ENCODE results near the gene LCN12. TPM values are rescaled to one million over a fixed set of nuclear protein-coding genes. Genes with fewer than 3 reads are reported as not detected.

Gene LCN12
- total RNA-seq, 1 experiment from 2014 or later = not detected

DNA sequence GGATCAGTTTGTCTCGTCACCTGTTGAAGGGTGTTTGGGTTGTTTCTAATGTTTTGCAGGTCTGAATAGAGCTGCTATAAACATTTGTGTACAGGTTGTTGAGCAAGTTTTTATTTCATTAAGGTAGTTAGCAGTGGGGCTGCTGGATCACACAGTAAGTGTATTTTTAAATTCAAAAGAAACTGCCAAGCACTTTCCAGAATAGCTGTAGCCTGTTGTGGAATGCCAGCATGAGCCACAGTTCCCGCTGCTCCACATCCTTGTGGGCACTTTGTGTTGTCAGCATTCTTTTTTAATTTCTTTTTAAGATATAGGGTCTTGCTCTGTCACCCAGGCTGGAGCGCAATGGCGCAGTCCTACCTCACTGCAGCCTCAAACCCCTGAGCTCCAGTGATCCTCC lies 22.1 kb upstream of the LCN12 start:
- intact Hi-C loops (cut with micrococcal nuclease; ENCODE audit: unreplicated experiment) = no loop called here
- BruUV-seq (replicated peaks) = no TSS peak
- TF ChIP-seq, protein P1, sequence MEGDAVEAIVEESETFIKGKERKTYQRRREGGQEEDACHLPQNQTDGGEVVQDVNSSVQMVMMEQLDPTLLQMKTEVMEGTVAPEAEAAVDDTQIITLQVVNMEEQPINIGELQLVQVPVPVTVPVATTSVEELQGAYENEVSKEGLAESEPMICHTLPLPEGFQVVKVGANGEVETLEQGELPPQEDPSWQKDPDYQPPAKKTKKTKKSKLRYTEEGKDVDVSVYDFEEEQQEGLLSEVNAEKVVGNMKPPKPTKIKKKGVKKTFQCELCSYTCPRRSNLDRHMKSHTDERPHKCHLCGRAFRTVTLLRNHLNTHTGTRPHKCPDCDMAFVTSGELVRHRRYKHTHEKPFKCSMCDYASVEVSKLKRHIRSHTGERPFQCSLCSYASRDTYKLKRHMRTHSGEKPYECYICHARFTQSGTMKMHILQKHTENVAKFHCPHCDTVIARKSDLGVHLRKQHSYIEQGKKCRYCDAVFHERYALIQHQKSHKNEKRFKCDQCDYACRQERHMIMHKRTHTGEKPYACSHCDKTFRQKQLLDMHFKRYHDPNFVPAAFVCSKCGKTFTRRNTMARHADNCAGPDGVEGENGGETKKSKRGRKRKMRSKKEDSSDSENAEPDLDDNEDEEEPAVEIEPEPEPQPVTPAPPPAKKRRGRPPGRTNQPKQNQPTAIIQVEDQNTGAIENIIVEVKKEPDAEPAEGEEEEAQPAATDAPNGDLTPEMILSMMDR (conservative IDR thresholded peaks at IDR 0.05; ENCODE audit: low read depth, low read length) = no peak
- TF ChIP-seq EZH2 (IDR thresholded peaks at IDR 0.05; ENCODE audit: borderline replicate concordance, low read depth, low read length, poor library complexity, severe bottlenecking) = no peak
- H3K4me1 ChIP-seq (ENCODE audit: insufficient read depth, low read length, poor library complexity, severe bottlenecking) = no peaks in the 10 kb centered on the region
- no peak overlapping the region for H3K27ac ChIP-seq (ENCODE audit: low read depth, low read length, poor library complexity, severe bottlenecking)
- H3K27me3 ChIP-seq (replicated peaks; ENCODE audit: insufficient read depth, low read depth, low read length, poor library complexity) = no peaks in the 10 kb centered on the region
- ChIA-PET CTCF (no interaction called here), POLR2A (ENCODE audit: low non-redundant PET) (no interaction called here)
- no peaks in the 10 kb centered on the region for H3K9me3 ChIP-seq (ENCODE audit: low read depth, low read length, poor library complexity, severe bottlenecking)
- H3K4me3 ChIP-seq (ENCODE audit: low read depth, low read length, poor library complexity, severe bottlenecking) = no peak overlapping the region
- DNase-seq (ENCODE audit: low spot score) = no peak
- H3K36me3 ChIP-seq (ENCODE audit: insufficient read depth, low read length, poor library complexity, severe bottlenecking) = peaks cover 15% of the 10 kb centered on the region

DNA sequence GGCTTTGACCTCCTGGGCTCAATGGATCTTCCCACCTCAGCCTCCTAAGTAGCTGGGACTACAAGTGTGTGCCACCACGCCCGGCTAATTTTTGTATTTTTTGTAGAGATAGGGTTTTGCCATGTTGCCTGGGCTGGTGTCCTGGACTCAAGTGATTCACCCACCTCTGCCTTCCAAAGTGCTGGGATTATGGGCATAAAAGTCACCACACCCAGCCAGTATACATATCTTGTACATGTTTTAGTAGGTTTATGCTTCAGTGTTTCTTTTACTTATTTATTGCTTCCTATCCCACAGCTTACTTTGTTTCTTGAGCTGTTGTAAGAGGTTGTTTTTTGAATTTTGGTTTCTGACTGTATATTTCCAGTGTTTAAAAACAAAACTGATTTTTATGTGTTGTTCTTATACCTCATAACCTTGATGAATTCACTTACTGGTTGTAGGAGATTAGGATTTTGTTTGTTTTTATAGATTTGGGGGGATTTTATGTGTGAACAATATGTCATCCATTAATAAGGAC lies 20.4 kb upstream of the LCN12 start:
- intact Hi-C loops (cut with micrococcal nuclease; ENCODE audit: unreplicated experiment) = no loop called here
- BruUV-seq (replicated peaks) = no TSS peak

DNA sequence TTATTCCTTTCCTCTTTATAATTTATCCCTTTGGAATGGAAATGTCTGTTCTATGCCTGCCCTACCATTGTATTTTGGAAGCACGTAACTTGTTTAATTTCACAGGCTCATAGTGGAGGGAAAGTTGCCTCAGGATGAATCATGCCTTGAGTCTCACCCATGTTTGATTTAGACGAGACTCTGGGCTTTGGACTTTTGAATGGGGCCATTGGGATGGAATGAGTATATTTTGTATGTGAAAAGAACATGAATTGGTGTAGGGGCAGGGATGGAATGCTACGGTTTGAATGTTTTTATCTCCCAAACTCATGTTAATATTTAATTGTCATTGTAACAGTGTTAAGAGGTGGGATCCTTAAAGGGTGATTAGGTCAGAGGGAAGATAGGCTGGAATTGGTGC lies 17.8 kb upstream of the LCN12 start:
- Histone ChIP-seq H3K36me3 (ENCODE audit: insufficient read depth, low read length, poor library complexity, severe bottlenecking) (no peaks in the 10 kb centered on the region), H3K4me3 (ENCODE audit: low read depth, low read length, poor library complexity, severe bottlenecking) (no peak overlapping the region), H3K27me3 (replicated peaks; ENCODE audit: insufficient read depth, low read depth, low read length, poor library complexity) (no peaks in the 10 kb centered on the region), H3K4me1 (ENCODE audit: insufficient read depth, low read length, poor library complexity, severe bottlenecking) (no peaks in the 10 kb centered on the region), H3K9me3 (ENCODE audit: low read depth, low read length, poor library complexity, severe bottlenecking) (no peaks in the 10 kb centered on the region), H3K27ac (ENCODE audit: low read depth, low read length, poor library complexity, severe bottlenecking) (no peak overlapping the region)
- intact Hi-C loops (cut with micrococcal nuclease; ENCODE audit: unreplicated experiment) = no loop called here
- ChIA-PET CTCF (no interaction called here), POLR2A (ENCODE audit: low non-redundant PET) (interaction anchor here (0.6 kb wide), 1 partner anchor 257 kb away, joined by 6 read pairs; no protein-coding TSS in a partner anchor)
- DNase-seq (ENCODE audit: low spot score) = no peak
- TF ChIP-seq, protein P1 (conservative IDR thresholded peaks at IDR 0.05; ENCODE audit: low read depth, low read length) = no peak
- TF ChIP-seq EZH2 (IDR thresholded peaks at IDR 0.05; ENCODE audit: borderline replicate concordance, low read depth, low read length, poor library complexity, severe bottlenecking) = no peak
- BruUV-seq (replicated peaks) = no TSS peak

More for the DNA sequence above, 20.4 kb upstream of the LCN12 start:
- ChIA-PET CTCF (no interaction called here), POLR2A (ENCODE audit: low non-redundant PET) (no interaction called here)
- Histone ChIP-seq H3K27me3 (replicated peaks; ENCODE audit: insufficient read depth, low read depth, low read length, poor library complexity) (no peaks in the 10 kb centered on the region), H3K9me3 (ENCODE audit: low read depth, low read length, poor library complexity, severe bottlenecking) (no peaks in the 10 kb centered on the region), H3K4me3 (ENCODE audit: low read depth, low read length, poor library complexity, severe bottlenecking) (no peak overlapping the region), H3K36me3 (ENCODE audit: insufficient read depth, low read length, poor library complexity, severe bottlenecking) (peaks cover 3% of the 10 kb centered on the region), H3K27ac (ENCODE audit: low read depth, low read length, poor library complexity, severe bottlenecking) (no peak overlapping the region), H3K4me1 (ENCODE audit: insufficient read depth, low read length, poor library complexity, severe bottlenecking) (no peaks in the 10 kb centered on the region)
- no peak for TF ChIP-seq EZH2 (IDR thresholded peaks at IDR 0.05; ENCODE audit: borderline replicate concordance, low read depth, low read length, poor library complexity, severe bottlenecking)
- TF ChIP-seq, protein P1 (conservative IDR thresholded peaks at IDR 0.05; ENCODE audit: low read depth, low read length) = no peak
- no peak for DNase-seq (ENCODE audit: low spot score)

All from A673 (cell line).